GM18499 (cell line): ENCODE data around the gene BRD1.

Experiments
- ATAC-seq: cut with Tn5 transposase; IDR thresholded peaks from one replicate; pipeline ENCODE4 v1.9.1; 2021; ENCODE audit warnings: moderate number of reproducible peaks; ENCODE audit not compliant: insufficient read depth, unreplicated experiment

BRD1 gene

DNA sequence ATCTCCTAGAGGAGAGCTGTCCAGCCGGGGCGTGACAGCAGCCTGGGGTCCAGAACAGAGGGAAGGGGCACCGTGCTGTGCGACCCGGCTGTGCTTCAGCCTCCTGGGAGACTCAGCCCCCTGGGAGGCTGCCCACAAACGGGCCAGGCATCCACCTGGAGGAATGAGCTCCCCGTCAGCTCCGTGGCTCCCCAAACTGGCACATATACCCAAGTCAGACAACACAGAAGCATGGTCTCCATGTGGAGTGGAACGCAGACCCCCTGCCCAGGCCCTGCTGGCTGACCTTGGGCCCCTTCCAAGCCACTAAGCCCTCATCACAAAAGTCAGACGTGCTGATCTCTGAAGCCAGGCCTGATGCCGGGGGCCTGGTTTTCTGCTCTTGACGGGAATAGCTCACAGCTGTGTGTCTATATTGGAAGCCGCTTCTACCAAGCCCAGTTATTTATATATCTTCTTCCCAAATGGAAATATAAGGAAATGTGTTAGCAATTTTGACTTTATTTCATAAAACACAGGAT, 91.7 kb downstream of the BRD1 start:
- no peak for ATAC-seq

DNA sequence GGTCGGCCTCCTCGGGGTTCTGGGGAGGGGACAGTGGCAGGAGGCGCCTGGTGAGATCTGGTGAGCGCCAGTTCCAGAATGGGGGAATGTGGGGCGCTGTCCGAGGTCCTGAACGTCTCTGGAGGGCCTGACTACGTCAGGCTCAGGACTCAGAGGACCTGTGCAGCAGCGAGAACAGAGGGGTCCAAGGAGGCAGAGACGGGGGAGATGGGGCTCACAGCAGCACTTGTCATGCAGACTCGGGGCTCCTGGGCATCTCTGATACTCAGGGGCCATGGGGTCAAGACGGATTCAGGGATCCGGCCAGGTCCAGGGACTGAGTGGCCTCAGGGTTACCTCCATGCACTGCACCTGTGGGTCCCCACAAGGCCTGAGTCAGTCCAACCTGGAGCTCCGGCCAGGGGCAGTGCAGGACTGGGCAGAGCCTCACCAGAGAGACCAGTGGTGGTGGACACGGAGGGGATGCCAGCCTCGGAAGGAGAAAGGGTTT, 92.2 kb downstream of the BRD1 start:
- ATAC-seq = no peak

DNA sequence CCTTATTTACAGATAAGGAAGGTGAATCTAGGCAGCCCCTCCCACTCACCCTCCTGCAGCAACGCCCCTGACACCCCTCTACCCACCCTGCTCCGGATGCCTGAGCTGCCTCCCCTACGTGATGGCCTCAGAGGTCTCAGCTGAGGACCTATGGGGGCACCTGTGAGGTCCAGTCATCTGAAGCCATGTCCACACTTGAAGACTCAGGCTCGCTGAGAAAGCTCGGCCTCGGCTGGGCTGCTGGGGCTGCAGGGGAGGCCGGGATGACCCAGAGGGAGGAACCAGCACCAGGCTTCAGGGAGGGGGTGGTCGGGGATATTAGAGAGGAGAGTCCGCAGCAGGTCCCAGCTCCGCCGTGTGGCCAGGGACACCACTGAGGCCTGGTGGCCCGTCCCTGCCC, 92.8 kb downstream of the BRD1 start:
- no peak for ATAC-seq

DNA sequence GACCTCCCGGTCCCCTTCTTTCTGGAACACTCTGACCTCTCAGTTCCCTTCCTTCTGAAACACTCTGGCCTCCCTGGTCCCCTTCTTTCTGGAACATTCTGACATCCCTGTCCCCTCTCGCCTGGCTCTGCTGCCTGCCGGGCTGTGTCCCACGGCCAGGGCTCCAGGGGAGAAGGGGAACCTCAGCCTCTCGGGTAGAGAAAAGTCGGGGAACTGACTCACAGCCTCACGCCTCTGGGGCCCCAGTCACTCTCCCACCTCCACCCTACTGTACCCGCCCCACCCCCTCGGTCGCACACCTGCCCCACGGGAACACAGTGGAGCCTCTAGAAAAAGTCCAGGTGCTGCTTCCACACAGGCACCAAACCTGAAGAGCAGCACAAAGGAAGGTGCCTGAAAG, 93.3 kb downstream of the BRD1 start:
- no peak for ATAC-seq

DNA sequence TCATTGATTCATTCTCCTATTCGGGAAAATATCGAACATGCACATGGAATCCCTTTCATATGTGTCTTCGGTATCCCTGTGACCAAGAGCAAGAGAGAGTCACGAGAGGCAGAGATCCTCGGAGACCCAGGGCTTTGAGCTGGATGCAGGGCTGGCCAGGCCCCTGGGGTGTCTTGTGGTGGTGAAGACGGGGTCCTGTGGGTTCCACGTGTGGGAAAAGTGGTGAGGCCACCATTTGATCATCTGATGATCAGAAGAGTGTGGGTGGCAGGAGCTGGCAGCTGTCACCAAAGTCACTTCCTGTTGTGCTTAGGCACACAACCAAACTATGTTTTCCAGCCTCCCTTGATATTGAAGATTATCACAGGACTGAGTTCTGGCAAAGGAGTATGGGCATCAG, 94.0 kb downstream of the BRD1 start:
- no peak for ATAC-seq

DNA sequence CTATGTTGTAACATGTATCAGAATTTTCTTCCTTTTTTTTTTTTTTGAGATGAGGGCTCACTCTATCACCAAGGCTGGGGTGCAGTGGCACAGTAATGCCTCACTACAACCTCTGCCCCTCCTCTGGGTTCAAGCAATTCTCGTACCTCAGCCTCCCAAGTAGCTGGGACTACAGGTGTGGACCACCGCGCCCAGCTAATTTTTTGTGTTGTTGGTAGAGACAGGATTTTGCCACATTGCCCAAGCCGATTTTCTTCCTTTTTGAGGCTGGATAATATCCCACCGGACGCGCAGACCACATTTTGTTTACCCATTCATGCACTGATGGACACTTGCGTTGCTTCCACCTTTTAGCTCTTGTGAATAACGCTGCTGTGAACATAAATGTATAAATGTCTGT, 97.0 kb downstream of the BRD1 start:
- no peak for ATAC-seq

DNA sequence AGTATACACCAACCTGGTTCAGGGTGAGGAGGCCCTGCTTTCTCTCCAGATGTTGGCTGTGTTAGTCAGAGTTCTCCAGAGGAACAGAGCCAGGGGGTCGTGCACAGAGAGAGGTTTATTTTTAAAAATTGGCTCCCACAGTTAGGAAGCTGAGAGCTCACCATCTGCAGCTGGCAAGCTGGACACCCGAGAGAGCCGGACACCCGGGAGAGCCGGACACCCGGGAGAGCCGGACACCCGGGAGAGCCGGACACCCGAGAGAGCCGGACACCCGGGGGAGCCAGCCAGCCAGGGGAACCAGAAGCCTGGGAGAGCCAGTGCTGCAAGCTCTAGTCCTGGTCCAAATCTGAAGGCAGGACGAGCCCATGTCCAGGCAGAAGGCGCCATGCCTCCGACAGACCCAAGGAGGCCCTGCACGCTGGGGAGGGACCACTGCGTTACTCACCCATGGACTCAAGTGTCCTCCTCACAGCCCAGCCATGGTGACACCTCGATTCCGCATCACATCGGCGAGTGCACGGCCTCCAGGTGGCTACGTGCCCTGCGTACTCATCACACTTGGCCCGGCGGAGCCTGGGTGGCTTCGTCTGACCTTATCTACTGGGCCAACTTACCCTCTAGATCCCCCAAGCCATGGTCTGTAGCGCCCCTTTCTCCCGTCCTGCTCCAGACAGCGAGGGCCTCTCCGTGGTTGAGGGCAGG, 99.0 kb downstream of the BRD1 start:
- no peak for ATAC-seq

DNA sequence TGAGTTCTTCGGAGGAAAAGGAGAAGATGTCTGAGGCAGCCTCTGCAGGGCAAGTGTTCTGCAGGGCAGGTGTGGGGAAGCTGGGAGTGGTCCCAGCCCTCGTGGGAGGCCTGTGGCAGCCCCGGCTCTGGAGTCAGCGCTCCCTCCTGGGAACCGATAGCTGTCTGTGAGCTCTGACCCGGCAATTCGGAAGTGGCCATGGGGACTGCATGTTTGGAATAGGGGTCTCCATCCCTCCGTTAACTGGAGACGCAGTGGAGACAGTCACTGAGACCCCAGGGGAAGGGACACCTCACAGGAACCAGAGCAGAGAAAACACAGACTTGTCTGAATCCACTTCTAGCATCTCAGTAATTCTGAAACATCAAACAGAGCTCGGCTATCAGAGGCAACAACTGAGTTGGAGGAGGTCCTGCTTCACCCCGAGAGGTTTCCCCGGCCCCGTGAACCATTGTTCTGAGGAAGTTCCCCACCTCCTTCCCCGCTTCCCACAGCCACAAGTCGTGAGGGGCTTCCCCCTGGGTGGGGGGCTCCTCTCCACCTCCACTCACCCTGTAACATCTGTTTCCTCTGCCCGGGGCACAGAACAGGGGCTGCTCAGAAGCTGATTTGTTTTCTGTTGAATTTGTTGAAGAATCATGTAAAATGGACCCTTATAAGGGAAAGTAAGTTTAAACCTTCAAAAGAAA, 99.6 kb downstream of the BRD1 start:
- ATAC-seq = no peak

DNA sequence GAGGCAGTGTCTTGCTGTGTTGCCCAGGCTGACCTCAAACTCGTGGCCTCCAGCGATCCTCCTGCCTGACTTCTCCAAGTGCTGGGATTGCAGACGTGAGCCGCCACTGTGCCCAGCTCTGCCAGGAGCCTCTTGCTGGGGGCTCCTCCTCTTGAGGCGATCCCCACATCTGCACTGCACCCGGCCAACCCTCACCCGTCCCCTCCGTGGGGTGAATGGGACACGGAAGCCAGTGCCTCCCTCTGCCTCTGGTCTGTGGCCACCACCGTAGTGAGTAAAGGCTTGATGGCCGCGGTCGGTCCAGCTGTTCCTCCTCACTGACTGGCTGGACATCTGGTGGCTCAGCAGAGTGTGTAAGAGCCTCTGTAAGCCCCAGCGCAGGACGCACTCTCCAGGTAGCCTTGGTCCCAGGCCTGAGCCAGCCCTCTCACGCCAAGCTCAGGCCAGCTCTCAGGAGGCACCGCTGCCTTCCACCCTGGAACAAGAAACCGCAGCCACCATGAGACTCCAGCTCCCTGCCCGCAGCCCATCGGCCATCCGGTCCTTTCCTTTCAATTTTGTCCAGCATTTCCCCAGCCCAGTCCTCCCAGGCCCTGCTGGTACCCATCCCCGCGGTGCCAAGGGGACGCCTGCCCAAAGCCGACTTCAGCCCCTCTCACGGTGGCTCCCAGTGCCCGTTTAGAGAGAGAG, 100.3 kb downstream of the BRD1 start:
- no peak for ATAC-seq

DNA sequence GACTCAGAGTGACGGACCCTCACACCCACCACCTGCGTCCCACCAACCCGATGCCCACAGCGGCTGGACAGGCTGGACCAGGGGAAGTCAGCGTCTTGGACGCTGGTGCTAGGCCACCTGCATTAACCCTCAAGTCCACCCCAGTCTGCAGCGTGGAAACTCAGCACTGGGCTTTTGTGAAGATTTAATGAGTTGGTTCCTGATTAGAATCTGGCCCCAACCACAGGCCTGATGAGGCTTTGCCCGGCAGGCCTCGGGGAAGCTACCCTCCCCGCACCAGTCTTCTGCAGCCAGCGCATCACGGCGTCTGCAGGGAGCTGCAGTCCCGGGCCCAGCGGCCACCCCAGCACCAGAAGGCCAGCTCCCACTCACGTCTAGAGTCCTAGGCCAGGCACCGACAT, 101.0 kb downstream of the BRD1 start:
- ATAC-seq = no peak

DNA sequence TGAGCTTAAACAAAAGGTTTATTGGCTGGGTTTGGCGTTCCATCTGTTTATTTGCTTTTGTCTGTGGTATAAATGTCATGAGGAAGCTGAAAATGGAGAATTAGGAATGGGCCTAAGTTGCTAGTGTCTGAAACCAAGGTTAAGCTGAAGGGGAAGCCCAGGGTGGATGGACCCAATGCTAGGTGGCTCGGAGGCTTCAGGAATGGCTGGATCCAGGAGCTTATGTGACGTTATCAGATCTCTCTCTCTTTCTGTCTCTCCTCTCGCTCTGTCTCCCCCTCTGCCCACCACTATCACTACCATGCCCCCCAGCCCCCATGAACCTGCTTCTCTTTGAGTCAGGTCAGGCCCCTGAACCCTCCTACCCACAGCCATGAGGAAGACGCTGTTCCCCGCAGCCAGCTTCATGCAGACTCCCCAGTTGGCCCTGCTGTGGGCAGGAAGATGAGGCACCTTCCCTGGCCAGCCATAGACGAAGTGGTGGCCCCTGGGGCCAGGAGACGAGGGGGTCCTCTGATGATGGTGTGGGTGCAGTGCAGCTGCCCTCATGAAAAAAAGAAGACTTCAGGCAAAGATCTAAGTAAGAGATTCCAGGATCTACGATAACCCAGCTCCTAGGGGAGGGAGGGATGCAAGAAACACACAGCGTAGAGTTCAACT, 101.5 kb downstream of the BRD1 start:
- no peak for ATAC-seq

DNA sequence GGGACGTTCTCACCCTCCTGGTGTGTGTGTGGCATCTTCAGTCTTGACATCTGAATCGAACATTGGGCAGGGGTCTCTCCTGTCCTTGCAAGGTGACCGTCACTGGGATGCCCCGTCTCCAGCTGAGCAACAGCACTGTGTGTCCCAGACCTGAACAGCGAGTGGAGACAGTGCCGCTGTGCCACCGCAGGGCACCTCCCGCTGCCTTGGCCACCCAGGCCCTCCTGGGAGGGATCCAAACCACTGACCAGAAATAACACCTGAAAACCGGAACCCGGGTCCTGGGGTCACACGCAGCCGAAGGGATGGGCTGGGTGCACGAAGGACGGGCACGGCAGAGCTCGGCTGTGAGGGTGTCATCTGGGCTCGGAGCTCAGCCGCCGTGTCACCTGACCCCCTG, 102.2 kb downstream of the BRD1 start:
- no peak for ATAC-seq

DNA sequence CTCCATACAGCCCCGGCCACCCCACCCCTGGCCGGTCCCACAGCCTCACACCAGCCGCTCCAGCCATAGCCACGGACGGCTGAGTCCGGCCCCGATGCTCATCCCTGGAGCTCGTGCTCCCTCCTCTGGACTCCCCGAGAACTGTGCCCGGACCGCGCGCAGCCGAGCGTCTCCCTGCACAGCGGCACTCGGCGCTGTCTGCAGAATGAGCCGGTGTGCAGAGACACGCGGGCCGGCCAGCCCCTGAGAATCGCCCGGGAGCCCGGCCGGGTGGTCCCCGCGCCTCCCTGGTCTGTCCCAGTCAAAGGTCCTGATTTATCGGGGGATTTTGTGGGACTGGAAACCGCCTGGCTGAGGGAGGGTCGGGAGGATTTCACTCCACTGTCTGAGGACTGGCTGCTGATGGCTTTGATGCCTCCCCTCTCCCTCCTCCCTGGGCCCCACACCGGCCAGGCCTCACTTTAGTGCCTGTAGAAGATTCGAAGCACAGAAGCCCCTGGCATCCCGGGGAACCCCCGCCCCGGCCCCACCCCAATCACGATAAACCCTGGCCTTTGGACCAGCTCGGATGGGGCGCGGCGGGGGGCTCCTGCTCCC, 102.7 kb downstream of the BRD1 start:
- ATAC-seq = no peak

DNA sequence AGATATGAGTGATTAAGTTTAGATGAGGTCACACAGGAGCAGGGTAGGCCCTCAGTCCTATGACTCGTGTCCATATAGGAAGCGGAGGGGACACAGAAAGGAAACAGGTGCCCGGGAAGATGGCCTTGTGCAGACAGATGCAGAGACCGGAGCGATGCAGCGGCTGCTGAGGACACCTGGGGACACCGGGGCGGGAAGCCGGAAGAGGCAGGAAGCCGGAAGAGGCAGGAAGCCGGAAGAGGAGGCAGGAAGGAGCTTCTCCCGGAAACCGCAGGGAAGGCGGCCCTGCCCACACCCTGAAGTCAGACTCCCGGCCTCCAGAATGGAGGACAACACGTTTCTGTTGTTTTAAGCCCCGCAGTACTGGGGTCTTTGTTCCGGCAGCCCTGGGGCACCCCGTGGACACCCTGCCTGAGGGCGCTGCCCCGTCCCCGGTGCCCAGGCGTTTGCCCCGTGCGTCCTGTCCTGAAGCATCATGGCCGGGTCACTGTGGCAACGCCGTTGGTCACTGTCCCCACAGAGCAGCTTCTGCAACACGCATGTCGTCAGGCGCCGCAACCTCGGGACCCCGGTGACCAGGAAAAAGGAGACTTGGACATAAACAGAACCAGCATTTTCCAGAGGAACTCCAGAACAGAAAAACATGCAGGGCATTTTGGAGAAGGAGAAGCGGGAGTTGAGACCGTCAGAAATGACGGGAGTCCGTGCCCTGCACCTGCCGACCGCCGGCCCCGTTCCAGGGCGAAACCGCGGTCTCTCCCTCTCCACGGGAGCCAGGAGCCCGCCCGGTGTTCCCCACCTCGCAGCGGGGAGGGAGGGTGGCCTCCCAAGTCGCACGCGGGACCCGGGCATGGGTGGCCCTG, 103.4 kb downstream of the BRD1 start:
- no peak for ATAC-seq

DNA sequence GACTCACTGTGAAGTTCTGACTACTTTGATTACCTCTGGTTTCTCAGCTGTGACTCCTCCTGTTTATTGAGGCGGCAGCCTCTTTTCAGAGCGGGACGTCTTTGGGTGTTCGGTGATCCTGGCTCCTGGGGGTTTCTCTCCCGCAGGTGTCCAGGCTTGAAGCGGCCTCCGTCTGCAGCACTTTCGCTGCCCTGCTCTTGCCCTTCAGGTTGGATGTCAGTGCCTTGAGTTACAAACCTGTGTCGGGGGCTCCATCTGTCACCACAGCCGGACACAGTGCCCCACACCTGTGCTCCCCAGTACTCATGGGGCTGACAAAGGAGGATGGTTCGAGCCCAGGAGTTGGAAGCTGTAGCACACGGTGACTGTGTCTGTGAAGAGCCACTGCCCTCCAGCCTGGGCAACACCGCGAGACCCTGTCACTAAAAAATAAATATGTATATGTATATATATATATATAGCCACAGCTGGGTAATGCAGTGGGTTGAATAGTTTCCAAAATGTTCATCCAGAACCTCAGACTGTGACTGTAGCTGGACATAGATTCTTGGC, 104.1 kb downstream of the BRD1 start:
- ATAC-seq = no peak
